GM21717 (cell line): ENCODE measurements around the gene TPGS1.

Experiments
- ATAC-seq: cut with Tn5 transposase; IDR thresholded peaks from one replicate; pipeline ENCODE4 v1.9.1; 2021; ENCODE audit warnings: mild to moderate bottlenecking, moderate library complexity; ENCODE audit not compliant: unreplicated experiment

The TPGS1 gene

DNA sequence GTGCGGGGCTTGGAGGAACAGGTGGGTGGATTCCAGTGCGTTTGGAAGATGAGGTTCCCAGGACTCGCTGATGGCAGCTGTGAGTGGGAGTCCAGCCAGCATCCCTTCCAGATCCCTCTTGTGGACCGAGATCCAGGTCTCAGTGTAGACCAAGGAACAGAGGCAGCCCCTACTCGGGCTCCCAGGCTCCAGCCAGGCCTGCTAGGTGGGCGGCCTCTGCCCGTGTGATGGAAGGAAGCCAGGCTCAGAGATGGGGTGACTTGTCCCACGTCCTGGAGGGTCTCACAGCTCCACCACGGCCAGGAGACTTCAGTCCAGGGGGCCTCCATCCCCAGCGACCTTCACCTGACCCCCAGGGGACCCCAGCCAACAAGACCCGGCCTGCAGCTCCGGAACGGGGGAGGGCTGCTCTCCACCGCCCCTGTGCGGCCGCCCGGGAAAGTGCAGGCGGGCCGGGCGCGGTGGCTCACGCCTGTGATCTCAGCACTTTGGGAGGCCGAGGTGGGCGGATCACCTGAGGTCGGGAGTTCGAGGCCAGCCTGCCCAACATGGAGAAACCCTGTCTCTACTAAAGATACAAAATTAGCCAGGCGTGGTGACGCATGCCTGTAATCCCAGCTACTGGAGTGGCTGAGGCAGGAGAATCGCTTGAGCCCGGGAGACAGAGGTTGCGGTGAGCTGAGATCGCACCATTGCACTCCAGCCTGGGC lies 11.7 kb upstream of the TPGS1 start:
- no peak for ATAC-seq

- ATAC-seq, result no peak
Measured at GRCh38 chr19:496112-496665, 11.1 kb upstream of the TPGS1 start, which contains the start of gene MADCAM1. MADCAM1 (plus strand) TSS chr19:496486; CDS start chr19:496500, 14 bp downstream.

GRCh38 chr19:496986-497385 lies 10.3 kb upstream of the TPGS1 start:
- ATAC-seq, result no peak

DNA sequence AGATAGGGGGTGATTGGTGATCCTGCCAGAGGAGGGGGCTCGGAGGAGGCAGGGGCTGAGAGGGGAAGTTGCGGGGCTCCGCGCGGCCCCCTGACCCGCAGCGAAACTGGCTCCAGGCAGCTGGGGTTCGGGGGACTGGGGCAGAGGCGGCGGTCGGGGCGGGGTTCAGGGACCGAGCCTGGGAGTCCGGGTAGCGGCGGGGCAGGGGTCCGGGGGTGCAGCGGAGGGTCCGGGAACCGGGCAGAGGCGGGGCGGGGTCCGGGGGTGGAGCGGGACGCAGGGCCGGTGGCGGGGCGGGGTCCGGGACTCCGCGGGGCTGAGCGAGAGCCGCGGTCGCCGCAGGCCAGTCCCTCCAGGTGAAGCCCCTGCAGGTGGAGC lies 9.8 kb upstream of the TPGS1 start:
- no peak for ATAC-seq

GRCh38 chr19:497869-498510 lies 9.3 kb upstream of the TPGS1 start:
- no peak for ATAC-seq

DNA sequence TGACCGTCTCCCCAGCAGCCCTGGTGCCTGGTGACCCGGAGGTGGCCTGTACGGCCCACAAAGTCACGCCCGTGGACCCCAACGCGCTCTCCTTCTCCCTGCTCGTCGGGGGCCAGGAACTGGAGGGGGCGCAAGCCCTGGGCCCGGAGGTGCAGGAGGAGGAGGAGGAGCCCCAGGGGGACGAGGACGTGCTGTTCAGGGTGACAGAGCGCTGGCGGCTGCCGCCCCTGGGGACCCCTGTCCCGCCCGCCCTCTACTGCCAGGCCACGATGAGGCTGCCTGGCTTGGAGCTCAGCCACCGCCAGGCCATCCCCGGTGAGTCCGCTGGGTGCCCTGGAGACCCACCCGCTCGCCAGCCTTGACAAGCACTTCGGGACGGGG lies 8.8 kb upstream of the TPGS1 start:
- no peak for ATAC-seq

GRCh38 chr19:498977-499623 lies 8.2 kb upstream of the TPGS1 start:
- no peak for ATAC-seq

DNA sequence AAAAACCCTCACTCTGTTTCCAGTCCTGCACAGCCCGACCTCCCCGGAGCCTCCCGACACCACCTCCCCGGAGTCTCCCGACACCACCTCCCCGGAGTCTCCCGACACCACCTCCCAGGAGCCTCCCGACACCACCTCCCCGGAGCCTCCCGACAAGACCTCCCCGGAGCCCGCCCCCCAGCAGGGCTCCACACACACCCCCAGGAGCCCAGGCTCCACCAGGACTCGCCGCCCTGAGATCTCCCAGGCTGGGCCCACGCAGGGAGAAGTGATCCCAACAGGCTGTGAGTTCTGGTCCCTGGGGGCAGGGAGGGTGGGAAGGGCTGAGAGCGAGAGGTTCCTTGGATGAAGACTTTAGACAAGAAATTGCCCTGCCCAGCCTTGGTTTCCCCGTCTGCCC lies 5.7 kb upstream of the TPGS1 start:
- no peak for ATAC-seq

GRCh38 chr19:504616-505015 lies 2.7 kb upstream of the TPGS1 start:
- no peak for ATAC-seq

- ATAC-seq, result peak; percentile 48
Measured at GRCh38 chr19:506404-507285, 652 bp upstream of the TPGS1 start.

- no peak for ATAC-seq
Measured at GRCh38 chr19:508204-509150, 1.2 kb downstream of the TPGS1 start.

DNA sequence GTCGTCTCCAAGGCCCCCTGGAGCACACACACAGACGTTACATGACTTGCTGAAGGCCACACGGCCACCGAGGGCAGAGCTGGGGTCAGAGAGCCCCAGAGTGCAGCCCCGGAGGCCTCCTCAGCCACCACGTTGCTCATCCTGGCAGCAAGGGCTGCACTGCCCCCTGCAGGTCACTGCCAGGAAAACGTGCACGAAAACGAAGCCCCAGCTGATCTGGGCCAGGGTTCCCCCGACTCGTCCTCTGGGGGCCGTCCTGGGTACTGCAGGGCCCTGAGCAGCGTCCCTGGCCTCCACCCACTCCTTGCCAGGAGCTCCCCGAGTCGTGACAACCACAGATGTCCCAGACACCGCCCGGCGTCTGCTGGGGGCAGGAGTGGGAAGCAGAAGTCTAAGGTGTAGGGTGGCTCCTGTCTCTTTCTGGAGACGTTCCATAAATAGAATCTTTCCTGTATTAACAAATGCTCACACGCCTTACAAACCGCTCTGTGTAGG lies 3.4 kb downstream of the TPGS1 start:
- ATAC-seq, result no peak

- ATAC-seq, result no peak
Measured at GRCh38 chr19:511101-511851, 4.0 kb downstream of the TPGS1 start.

DNA sequence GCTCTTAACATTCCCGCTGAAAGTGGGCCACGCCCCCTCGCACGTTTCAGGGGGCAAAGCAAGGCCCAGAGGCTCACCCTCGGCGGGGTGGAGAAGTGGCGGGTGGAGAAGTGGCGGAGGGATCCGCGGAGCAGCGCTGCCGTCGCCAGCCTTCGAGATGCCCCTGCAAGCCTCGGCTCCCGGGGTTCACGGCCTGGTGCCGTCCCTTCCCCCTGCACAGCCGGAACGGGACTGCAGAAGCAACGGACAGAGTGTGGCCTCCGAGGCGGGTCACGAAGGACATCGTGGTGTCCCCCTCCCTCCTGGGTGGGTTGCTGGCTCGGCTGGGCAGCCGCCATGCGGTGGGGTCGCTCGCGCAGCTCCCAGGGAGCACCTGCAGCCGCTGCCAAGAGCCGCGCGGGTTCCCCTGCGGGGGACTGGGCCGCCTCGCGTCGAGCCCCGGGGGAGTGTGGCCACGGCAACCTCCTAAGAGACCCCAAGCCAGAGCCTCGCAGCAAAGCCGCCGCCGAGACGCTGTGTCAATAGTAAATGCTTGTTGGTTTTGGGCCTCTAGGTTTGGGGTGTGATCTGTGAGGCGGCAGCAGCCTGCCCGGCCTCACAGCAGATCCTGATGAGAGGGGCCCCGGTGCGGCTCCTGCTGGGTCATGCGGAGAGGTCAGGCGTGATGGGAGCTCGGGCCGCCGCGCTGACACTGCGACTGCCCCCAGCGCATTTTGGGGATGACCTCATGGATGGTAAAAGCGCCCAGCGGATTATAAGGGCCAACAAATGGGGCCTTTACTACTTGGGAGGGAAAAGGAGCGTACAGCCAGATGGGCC lies 5.5 kb downstream of the TPGS1 start:
- no peak for ATAC-seq

- ATAC-seq, result no peak
Measured at GRCh38 chr19:513368-514165, 6.3 kb downstream of the TPGS1 start.

GRCh38 chr19:514166-514663 lies 6.9 kb downstream of the TPGS1 start:
- ATAC-seq, result no peak
